Adrenal gland (tissue), 5 donors: ENCODE data around the gene PHC2.

Source experiments
- CTCF ChIP-seq, 6 experiments: fragments of 450-650 bp in 4 of 6; fragments of 200-600 bp in 2 of 6; sonication (generic) in 1 of 6; IDR thresholded peaks; 1 replicate in 5 of 6; 2 replicates in 1 of 6; pipeline versions ENCODE4 v1.5.1 to v1.8.0; 2016 to 2021; ENCODE audit warnings: antibody characterized with exemption in 6 of 6, mild to moderate bottlenecking in 2 of 6, moderate library complexity in 1 of 6
- POLR2A ChIP-seq, 2 donors: fragments of 450-650 bp; IDR thresholded peaks; one replicate each; pipeline ENCODE4 v1.6.1; 2017; ENCODE audit warnings: antibody characterized with exemption in 2 of 2, mild to moderate bottlenecking in 2 of 2, moderate library complexity in 1 of 2
- donor health status: DM: no; HTN: no; CAD: no.

GRCh38 chr1:33388805-33389771 lies 41.8 kb downstream of the PHC2 start:
- TF ChIP-seq CTCF (IDR thresholded peaks at IDR 0.05) (no peak), POLR2A (IDR thresholded peaks at IDR 0.05) (no peak)
